ENCODE measurements around the gene MTHFR. TPM values are rescaled to one million over a fixed set of nuclear protein-coding genes. Genes with fewer than 3 reads are reported as not detected.
A peak's percentile ranks its signal among the peaks of the same experiment; 100 is the strongest.

MTHFR gene
- 5.3 and 7.6 TPM in 2 replicates for polyA plus RNA-seq (2012; rRNA removed)
- 2.8 and 3.5 TPM in 2 replicates for polyA plus RNA-seq (2012; cell fraction: cytosol; rRNA removed)
- polyA plus RNA-seq (2012; cell fraction: nucleus; rRNA removed) = 18.8 and 23.8 TPM in 2 replicates

GRCh38 chr1:11805422-11806306 lies at the start of gene MTHFR, which contains the start of gene CLCN6:
MTHFR (minus strand) TSS chr1:11805964; CDS start chr1:11803116, 2,848 bp downstream.
CLCN6 (plus strand) TSS chr1:11806191; CDS start chr1:11806263, 72 bp downstream.
- Histone ChIP-seq H3K9me3 (no peaks in the 10 kb centered on the region), H3K4me3 (ENCODE audit: low read depth in 2 of 2, low read length in 1 of 2) (peak within 1 kb of the TSS; percentile 87 to 96), H3K4me1 (ENCODE audit: control insufficient read depth in 1 of 2, insufficient read depth in 2 of 2, low read depth in 1 of 2, low read length in 1 of 2) (peaks cover 34 to 35% of the 10 kb centered on the region in 2 experiments; a peak in 3 of 4 replicates), H2AFZ (ENCODE audit: low read depth) (peak within 1 kb of the TSS; percentile 76), H3F3A (replicated peaks; ENCODE audit: insufficient read depth) (no peaks in the 10 kb centered on the region), H3K27ac (ENCODE audit: low read depth in 2 of 2, low read length in 1 of 2) (peak within 1 kb of the TSS; percentile 79 to 91), H3K9ac (peak within 1 kb of the TSS; percentile 89), H3K27me3 (ENCODE audit: insufficient read depth) (no peaks in the 10 kb centered on the region), H3K36me3 (replicated peaks in 1 of 2; ENCODE audit: control insufficient read depth in 1 of 2, insufficient read depth in 2 of 2, low read length in 1 of 2) (peaks cover 34% of the 10 kb centered on the region in 2 experiments), H3K79me2 (ENCODE audit: insufficient read depth) (peaks cover 42% of the 10 kb centered on the region), H3K4me2 (peak within 1 kb of the TSS; percentile 100), H4K20me1 (ENCODE audit: insufficient read depth) (peaks cover 4% of the 10 kb centered on the region; the same call in 1 of the 2 replicates), H3K9me2 (no peaks in the 10 kb centered on the region)
- peak; percentile 99 for DNase-seq
- POLR2A ChIA-PET = interaction anchor here (0.5 to 1.8 kb wide), 6 partner anchors 12 to 121 kb away, joined by 3 to 15 read pairs (median 3); no protein-coding TSS in a partner anchor
- CTCF ChIA-PET = interaction anchor here (1.4 to 2.2 kb wide), 5 partner anchors 20 to 155 kb away, joined by 3 to 12 read pairs (median 7); no protein-coding TSS in a partner anchor
- WGBS (ENCODE audit: low lambda C conversion rate) = 0% methylated on average over 13 of the region's 72 CpGs
- TF ChIP-seq MEF2A (IDR thresholded peaks at IDR 0.05; ENCODE audit: borderline replicate concordance, low read depth) = no peak
- TF ChIP-seq GABPA (IDR thresholded peaks at IDR 0.05; ENCODE audit: low read depth) = peak; percentile 94
- no peak; the same call in 1 of the 2 replicates for TF ChIP-seq NFIC (IDR thresholded peaks at IDR 0.05; ENCODE audit: borderline replicate concordance)
- TF ChIP-seq CHD2 (IDR thresholded peaks at IDR 0.05; ENCODE audit: low read length, partially characterized antibody) = peak; percentile 69
- TF ChIP-seq, protein P1, sequence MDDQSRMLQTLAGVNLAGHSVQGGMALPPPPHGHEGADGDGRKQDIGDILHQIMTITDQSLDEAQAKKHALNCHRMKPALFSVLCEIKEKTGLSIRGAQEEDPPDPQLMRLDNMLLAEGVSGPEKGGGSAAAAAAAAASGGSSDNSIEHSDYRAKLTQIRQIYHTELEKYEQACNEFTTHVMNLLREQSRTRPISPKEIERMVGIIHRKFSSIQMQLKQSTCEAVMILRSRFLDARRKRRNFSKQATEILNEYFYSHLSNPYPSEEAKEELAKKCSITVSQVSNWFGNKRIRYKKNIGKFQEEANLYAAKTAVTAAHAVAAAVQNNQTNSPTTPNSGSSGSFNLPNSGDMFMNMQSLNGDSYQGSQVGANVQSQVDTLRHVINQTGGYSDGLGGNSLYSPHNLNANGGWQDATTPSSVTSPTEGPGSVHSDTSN (IDR thresholded peaks at IDR 0.05) = peak; percentile 87
- TF ChIP-seq RFX5 (IDR thresholded peaks at IDR 0.05; ENCODE audit: low read length) = no peak
- no peak for TF ChIP-seq SMC3 (IDR thresholded peaks at IDR 0.05; ENCODE audit: low read depth, low read length)
- peak; percentile 52 for TF ChIP-seq FOSL2 (IDR thresholded peaks at IDR 0.05; ENCODE audit: borderline replicate concordance, low read depth)
- TF ChIP-seq SIN3A (IDR thresholded peaks at IDR 0.05; ENCODE audit: borderline replicate concordance, low read depth, low read length) = peak; percentile 30; the same call in 1 of the 2 replicates
- TF ChIP-seq, protein P2, sequence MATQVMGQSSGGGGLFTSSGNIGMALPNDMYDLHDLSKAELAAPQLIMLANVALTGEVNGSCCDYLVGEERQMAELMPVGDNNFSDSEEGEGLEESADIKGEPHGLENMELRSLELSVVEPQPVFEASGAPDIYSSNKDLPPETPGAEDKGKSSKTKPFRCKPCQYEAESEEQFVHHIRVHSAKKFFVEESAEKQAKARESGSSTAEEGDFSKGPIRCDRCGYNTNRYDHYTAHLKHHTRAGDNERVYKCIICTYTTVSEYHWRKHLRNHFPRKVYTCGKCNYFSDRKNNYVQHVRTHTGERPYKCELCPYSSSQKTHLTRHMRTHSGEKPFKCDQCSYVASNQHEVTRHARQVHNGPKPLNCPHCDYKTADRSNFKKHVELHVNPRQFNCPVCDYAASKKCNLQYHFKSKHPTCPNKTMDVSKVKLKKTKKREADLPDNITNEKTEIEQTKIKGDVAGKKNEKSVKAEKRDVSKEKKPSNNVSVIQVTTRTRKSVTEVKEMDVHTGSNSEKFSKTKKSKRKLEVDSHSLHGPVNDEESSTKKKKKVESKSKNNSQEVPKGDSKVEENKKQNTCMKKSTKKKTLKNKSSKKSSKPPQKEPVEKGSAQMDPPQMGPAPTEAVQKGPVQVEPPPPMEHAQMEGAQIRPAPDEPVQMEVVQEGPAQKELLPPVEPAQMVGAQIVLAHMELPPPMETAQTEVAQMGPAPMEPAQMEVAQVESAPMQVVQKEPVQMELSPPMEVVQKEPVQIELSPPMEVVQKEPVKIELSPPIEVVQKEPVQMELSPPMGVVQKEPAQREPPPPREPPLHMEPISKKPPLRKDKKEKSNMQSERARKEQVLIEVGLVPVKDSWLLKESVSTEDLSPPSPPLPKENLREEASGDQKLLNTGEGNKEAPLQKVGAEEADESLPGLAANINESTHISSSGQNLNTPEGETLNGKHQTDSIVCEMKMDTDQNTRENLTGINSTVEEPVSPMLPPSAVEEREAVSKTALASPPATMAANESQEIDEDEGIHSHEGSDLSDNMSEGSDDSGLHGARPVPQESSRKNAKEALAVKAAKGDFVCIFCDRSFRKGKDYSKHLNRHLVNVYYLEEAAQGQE (IDR thresholded peaks at IDR 0.05; ENCODE audit: low read depth, low read length) = no peak
- no peak for TF ChIP-seq ZBTB33 (IDR thresholded peaks at IDR 0.05; ENCODE audit: borderline replicate concordance, low read depth)
- TF ChIP-seq, protein P3, sequence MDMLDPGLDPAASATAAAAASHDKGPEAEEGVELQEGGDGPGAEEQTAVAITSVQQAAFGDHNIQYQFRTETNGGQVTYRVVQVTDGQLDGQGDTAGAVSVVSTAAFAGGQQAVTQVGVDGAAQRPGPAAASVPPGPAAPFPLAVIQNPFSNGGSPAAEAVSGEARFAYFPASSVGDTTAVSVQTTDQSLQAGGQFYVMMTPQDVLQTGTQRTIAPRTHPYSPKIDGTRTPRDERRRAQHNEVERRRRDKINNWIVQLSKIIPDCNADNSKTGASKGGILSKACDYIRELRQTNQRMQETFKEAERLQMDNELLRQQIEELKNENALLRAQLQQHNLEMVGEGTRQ (IDR thresholded peaks at IDR 0.05; ENCODE audit: borderline replicate concordance, low read depth, low read length) = peak; percentile 100
- no peak for TF ChIP-seq RAD21 (IDR thresholded peaks at IDR 0.05; ENCODE audit: low read length)
- TF ChIP-seq EZH2phosphoT487 (IDR thresholded peaks at IDR 0.05; ENCODE audit: borderline replicate concordance, low read depth) = no peak
- peak; percentile 17 for TF ChIP-seq NRF1 (IDR thresholded peaks at IDR 0.05; ENCODE audit: low read depth, low read length)
- 0 out of 2 replicates have a peak, but pooled peaks have one; percentile 41 for TF ChIP-seq FOXJ3 (CRISPR knock-in tag; IDR thresholded peaks at IDR 0.05)
- TF ChIP-seq, protein P4, sequence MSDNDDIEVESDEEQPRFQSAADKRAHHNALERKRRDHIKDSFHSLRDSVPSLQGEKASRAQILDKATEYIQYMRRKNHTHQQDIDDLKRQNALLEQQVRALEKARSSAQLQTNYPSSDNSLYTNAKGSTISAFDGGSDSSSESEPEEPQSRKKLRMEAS (IDR thresholded peaks at IDR 0.05; ENCODE audit: low read depth) = no peak; the same call in none of the 2 replicates
- TF ChIP-seq, protein P5, sequence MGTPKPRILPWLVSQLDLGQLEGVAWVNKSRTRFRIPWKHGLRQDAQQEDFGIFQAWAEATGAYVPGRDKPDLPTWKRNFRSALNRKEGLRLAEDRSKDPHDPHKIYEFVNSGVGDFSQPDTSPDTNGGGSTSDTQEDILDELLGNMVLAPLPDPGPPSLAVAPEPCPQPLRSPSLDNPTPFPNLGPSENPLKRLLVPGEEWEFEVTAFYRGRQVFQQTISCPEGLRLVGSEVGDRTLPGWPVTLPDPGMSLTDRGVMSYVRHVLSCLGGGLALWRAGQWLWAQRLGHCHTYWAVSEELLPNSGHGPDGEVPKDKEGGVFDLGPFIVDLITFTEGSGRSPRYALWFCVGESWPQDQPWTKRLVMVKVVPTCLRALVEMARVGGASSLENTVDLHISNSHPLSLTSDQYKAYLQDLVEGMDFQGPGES (IDR thresholded peaks at IDR 0.05; ENCODE audit: low read depth, low read length) = peak; percentile 22; the same call in 1 of the 2 replicates
- peak; percentile 91; the same call in 1 of the 2 replicates for TF ChIP-seq MXI1 (IDR thresholded peaks at IDR 0.05; ENCODE audit: low read depth, low read length)
- peak; percentile 39; the same call in 1 of the 2 replicates for TF ChIP-seq JUND (IDR thresholded peaks at IDR 0.05)
- TF ChIP-seq TEAD4 (IDR thresholded peaks at IDR 0.05; ENCODE audit: borderline replicate concordance, insufficient read depth) = peak; percentile 54; the same call in 1 of the 2 replicates

Measured in SK-N-SH (cell line).